Liver (tissue), 9 donors: Measurements from ENCODE around the gene GARIN3. TPM values are rescaled to one million over a fixed set of nuclear protein-coding genes. Genes with fewer than 3 reads are reported as not detected.

Experiments used
- DNase-seq: peaks from one replicate; pipeline ENCODE4 v3.0.0-alpha.2; 2017; ENCODE audit warnings: low spot score
- H3K27ac ChIP-seq, 2 donors: one replicate each; pipeline ENCODE4 v1.7.0; 2013; ENCODE audit warnings: inconsistent platforms in 2 of 2, low read length in 2 of 2, control low read depth in 1 of 2, low read depth in 1 of 2, mild to moderate bottlenecking in 1 of 2
- H3K27me3 ChIP-seq, 4 donors: one replicate each; pipeline versions ENCODE4 v1.6.1 to v1.7.0; 2013; ENCODE audit warnings: low read length in 3 of 4, inconsistent platforms in 1 of 4, mild to moderate bottlenecking in 1 of 4, moderate library complexity in 1 of 4; ENCODE audit not compliant: control insufficient read depth in 4 of 4, insufficient read depth in 4 of 4
- H3K36me3 ChIP-seq, 4 donors: one replicate each; pipeline versions ENCODE4 v1.6.1 to v1.7.0; 2013; ENCODE audit warnings: low read length in 3 of 4, mild to moderate bottlenecking in 3 of 4, low read depth in 1 of 4, moderate library complexity in 1 of 4; ENCODE audit not compliant: control insufficient read depth in 4 of 4, insufficient read depth in 3 of 4
- H3K4me1 ChIP-seq, 4 donors: one replicate each; pipeline versions ENCODE4 v1.6.1 to v1.7.0; 2013; ENCODE audit warnings: low read length in 3 of 4, mild to moderate bottlenecking in 3 of 4, moderate library complexity in 1 of 4; ENCODE audit not compliant: control insufficient read depth in 4 of 4, insufficient read depth in 4 of 4
- H3K4me3 ChIP-seq, 3 donors: one replicate each; pipeline versions ENCODE4 v1.6.1 to v1.7.0; 2013; ENCODE audit warnings: low read length in 3 of 3, control low read depth in 1 of 3, low read depth in 1 of 3, mild to moderate bottlenecking in 1 of 3
- H3K9ac ChIP-seq, 2 donors: one replicate each; pipeline ENCODE4 v1.7.0; 2013; ENCODE audit warnings: low read length in 2 of 2, mild to moderate bottlenecking in 2 of 2, moderate library complexity in 2 of 2, control low read depth in 1 of 2, low read depth in 1 of 2
- H3K9me3 ChIP-seq, 4 donors: one replicate each; pipeline versions ENCODE4 v1.6.1 to v1.7.0; 2013; ENCODE audit warnings: low read length in 3 of 4; ENCODE audit not compliant: control insufficient read depth in 4 of 4
- FOXA2 ChIP-seq: IDR thresholded peaks from 2 replicates; pipeline ENCODE4 v1.6.1; 2016; ENCODE audit warnings: antibody characterized with exemption
- GABPA ChIP-seq, 2 donors: IDR thresholded peaks in 1 of 2; conservative IDR thresholded peaks in 1 of 2; 2 replicates each; pipeline ENCODE4 v1.6.1; 2016; ENCODE audit warnings: antibody characterized with exemption in 2 of 2, mild to moderate bottlenecking in 1 of 2, moderate library complexity in 1 of 2
- HNF4A ChIP-seq, 2 donors: conservative IDR thresholded peaks; 2 replicates each; pipeline ENCODE4 v1.6.1; 2016; ENCODE audit warnings: antibody characterized with exemption in 2 of 2, mild to moderate bottlenecking in 2 of 2
- JUND ChIP-seq, 2 donors: IDR thresholded peaks; 2 replicates each; pipeline ENCODE4 v1.6.1; 2016; ENCODE audit warnings: antibody characterized with exemption in 2 of 2
- NR2F2 ChIP-seq: IDR thresholded peaks from 2 replicates; pipeline ENCODE4 v1.6.1; 2016; ENCODE audit warnings: antibody characterized with exemption
- RAD21 ChIP-seq, 2 donors: IDR thresholded peaks; 2 replicates each; pipeline ENCODE4 v1.6.1; 2016; ENCODE audit warnings: antibody characterized with exemption in 2 of 2, mild to moderate bottlenecking in 2 of 2
- RXRA ChIP-seq, 2 donors: IDR thresholded peaks; 2 replicates each; pipeline ENCODE4 v1.6.1; 2017 to 2018; ENCODE audit warnings: antibody characterized with exemption in 2 of 2, mild to moderate bottlenecking in 1 of 2
- SP1 ChIP-seq: IDR thresholded peaks from 2 replicates; pipeline ENCODE4 v1.6.1; 2018; ENCODE audit warnings: antibody characterized with exemption, mild to moderate bottlenecking
- TAF1 ChIP-seq: conservative IDR thresholded peaks from 2 replicates; pipeline ENCODE4 v1.6.1; 2016; ENCODE audit warnings: antibody characterized with exemption, mild to moderate bottlenecking
- YY1 ChIP-seq: IDR thresholded peaks from 2 replicates; pipeline ENCODE4 v1.6.1; 2016; ENCODE audit warnings: antibody characterized with exemption, mild to moderate bottlenecking
- WGBS: extraction: QIAGEN DNeasy Blood & Tissue Kit; methylation state at CpG from one replicate; pipeline ENCODE4 v1.1.7; 2013; 5-methylcytosine and 5-hydroxymethylcytosine counted together
- polyA plus RNA-seq, 2 donors: library from polyadenylated mRNA; stranded (reverse) in 1 of 2; unstranded in 1 of 2; fragments of 200-250 nt in 1 of 2; fragments of >200 nt in 1 of 2; fragmentation: Nextera tagmentation in 1 of 2; extraction: Ambion mirVana in 1 of 2; gene quantifications; one replicate each; pipeline versions ENCODE4 v1.2.1 to v1.2.3, GENCODE V29; 2013 to 2015
- total RNA-seq, 2 donors: library from RNA; depleted of rRNA; stranded (reverse); fragments of >200 nt; gene quantifications; one replicate each; pipeline ENCODE4 v1.2.3, GENCODE V29; 2014
- TF ChIP-seq, protein P1 (sequence below): fragments of 150-350 bp; IDR thresholded peaks from 2 replicates; pipeline ENCODE4 v1.5.1; 2017; ENCODE audit warnings: improper control_type of control experiment, low read depth, low read length; ENCODE audit not compliant: missing input control
- TF ChIP-seq, protein P2 (sequence below): IDR thresholded peaks from 2 replicates; pipeline ENCODE4 v1.6.1; 2016; ENCODE audit warnings: antibody characterized with exemption, mild to moderate bottlenecking
- TF ChIP-seq, protein P3 (sequence below): IDR thresholded peaks from 2 replicates; pipeline ENCODE4 v1.6.1; 2016; ENCODE audit warnings: antibody characterized with exemption
- TF ChIP-seq, protein P4 (sequence below): IDR thresholded peaks from 2 replicates; pipeline ENCODE4 v1.6.1; 2016; ENCODE audit warnings: antibody characterized with exemption
- TF ChIP-seq, protein P5 (sequence below): IDR thresholded peaks from 2 replicates; pipeline ENCODE4 v1.6.1; 2016; ENCODE audit warnings: antibody characterized with exemption
- donor health status: healthy.
- donor health status: healthy.
- donor health status: healthy.
- donor health status: healthy.
- donor health status: healthy.

GARIN3 gene
- total and polyA plus RNA-seq, 4 donors: not detected

DNA sequence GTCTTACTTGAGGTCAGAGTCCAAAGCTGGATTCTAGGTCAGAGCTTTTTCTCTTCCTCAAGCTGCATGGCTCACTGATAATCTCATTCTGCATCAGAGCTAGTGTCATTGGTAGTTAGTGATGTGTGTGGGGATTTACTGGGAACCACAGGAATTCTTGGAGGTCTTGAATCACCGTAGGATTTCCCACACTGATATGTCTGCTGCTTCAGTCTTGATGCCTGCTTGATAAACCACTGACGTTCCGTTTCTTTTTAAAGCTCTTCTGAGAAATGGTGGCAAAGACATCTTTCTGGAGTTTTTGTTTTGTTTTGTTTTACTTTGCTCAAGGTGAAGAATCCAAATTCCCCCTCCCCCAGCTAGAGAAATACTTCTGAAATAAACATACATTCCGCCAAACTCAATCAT is 1.2 kb upstream of the GARIN3 start (continued):
- no peak for TF ChIP-seq YY1
- no peak for TF ChIP-seq SP1
- no peak for TF ChIP-seq HNF4A (conservative IDR thresholded peaks at IDR 0.05)
- TF ChIP-seq NR2F2: no peak
- no peak for TF ChIP-seq FOXA2

DNA sequence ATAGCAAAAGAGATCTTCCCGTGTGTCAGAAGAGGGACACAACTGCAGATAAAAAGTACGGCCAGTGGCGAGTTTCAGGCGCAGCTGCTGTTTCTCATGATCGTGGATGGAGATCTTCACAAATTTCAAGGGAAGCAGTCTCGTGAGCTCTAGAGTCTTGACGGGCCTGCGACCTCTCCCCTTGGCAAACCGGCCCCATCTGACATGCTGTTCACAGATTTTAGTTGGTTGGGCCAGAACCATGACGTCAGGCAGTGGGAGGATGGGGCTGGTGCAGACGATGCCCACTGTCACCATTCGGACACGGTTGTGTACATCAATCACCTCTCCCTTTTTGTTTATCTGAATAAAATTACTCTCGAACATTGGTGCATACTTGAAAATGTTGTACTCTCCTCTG is 396 bp downstream of the GARIN3 start:
- H3K4me3 ChIP-seq: no peak overlapping the region
- 90% methylated on average over 14 of the region's 14 CpGs for WGBS
- H3K27me3 ChIP-seq: peaks cover 0 to 12% (median 2%) of the 10 kb centered on the region in 4 donors
- no peak for DNase-seq
- H3K36me3 ChIP-seq: no peaks in the 10 kb centered on the region
- TF ChIP-seq RAD21 (IDR thresholded peaks at IDR 0.05) (no peak), YY1 (no peak), SP1 (no peak), RXRA (IDR thresholded peaks at IDR 0.05) (no peak)
- TF ChIP-seq, protein P1, sequence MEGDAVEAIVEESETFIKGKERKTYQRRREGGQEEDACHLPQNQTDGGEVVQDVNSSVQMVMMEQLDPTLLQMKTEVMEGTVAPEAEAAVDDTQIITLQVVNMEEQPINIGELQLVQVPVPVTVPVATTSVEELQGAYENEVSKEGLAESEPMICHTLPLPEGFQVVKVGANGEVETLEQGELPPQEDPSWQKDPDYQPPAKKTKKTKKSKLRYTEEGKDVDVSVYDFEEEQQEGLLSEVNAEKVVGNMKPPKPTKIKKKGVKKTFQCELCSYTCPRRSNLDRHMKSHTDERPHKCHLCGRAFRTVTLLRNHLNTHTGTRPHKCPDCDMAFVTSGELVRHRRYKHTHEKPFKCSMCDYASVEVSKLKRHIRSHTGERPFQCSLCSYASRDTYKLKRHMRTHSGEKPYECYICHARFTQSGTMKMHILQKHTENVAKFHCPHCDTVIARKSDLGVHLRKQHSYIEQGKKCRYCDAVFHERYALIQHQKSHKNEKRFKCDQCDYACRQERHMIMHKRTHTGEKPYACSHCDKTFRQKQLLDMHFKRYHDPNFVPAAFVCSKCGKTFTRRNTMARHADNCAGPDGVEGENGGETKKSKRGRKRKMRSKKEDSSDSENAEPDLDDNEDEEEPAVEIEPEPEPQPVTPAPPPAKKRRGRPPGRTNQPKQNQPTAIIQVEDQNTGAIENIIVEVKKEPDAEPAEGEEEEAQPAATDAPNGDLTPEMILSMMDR: no peak
- TF ChIP-seq, protein P2, sequence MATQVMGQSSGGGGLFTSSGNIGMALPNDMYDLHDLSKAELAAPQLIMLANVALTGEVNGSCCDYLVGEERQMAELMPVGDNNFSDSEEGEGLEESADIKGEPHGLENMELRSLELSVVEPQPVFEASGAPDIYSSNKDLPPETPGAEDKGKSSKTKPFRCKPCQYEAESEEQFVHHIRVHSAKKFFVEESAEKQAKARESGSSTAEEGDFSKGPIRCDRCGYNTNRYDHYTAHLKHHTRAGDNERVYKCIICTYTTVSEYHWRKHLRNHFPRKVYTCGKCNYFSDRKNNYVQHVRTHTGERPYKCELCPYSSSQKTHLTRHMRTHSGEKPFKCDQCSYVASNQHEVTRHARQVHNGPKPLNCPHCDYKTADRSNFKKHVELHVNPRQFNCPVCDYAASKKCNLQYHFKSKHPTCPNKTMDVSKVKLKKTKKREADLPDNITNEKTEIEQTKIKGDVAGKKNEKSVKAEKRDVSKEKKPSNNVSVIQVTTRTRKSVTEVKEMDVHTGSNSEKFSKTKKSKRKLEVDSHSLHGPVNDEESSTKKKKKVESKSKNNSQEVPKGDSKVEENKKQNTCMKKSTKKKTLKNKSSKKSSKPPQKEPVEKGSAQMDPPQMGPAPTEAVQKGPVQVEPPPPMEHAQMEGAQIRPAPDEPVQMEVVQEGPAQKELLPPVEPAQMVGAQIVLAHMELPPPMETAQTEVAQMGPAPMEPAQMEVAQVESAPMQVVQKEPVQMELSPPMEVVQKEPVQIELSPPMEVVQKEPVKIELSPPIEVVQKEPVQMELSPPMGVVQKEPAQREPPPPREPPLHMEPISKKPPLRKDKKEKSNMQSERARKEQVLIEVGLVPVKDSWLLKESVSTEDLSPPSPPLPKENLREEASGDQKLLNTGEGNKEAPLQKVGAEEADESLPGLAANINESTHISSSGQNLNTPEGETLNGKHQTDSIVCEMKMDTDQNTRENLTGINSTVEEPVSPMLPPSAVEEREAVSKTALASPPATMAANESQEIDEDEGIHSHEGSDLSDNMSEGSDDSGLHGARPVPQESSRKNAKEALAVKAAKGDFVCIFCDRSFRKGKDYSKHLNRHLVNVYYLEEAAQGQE: no peak
- TF ChIP-seq, protein P3, sequence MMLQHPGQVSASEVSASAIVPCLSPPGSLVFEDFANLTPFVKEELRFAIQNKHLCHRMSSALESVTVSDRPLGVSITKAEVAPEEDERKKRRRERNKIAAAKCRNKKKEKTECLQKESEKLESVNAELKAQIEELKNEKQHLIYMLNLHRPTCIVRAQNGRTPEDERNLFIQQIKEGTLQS: no peak
- TF ChIP-seq, protein P4, sequence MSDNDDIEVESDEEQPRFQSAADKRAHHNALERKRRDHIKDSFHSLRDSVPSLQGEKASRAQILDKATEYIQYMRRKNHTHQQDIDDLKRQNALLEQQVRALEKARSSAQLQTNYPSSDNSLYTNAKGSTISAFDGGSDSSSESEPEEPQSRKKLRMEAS: no peak
- no peaks in the 10 kb centered on the region for H3K9me3 ChIP-seq
- no peaks in the 10 kb centered on the region for H3K4me1 ChIP-seq
- H3K9ac ChIP-seq: no peak overlapping the region
- no peak overlapping the region for H3K27ac ChIP-seq

DNA sequence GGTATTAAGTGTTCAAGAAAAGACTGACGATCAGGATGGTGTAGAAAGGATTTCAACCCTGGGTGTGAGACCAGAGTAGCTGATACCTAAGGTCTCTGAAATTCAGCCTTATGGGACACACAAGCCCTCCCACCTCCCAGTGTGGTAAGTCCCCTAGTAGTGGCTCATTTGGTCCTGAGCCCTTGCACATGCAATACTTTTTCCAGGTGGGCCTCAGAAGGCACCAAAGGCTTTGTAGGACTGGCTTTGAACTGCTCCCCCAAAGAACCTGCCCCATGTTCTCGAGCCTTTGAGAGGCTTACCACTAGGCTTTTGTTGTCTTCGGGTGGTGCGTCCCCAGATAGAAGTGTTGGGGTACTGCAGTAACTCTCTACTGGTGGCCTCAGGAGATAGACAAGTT is 803 bp downstream of the GARIN3 start:
- WGBS: 85% methylated on average over 4 of the region's 4 CpGs
- Histone ChIP-seq H3K27me3 (peaks cover 0 to 12% (median 2%) of the 10 kb centered on the region in 4 donors), H3K4me1 (no peaks in the 10 kb centered on the region), H3K4me3 (no peak overlapping the region), H3K9ac (no peak overlapping the region), H3K36me3 (no peaks in the 10 kb centered on the region), H3K9me3 (no peaks in the 10 kb centered on the region), H3K27ac (no peak overlapping the region)
- DNase-seq: no peak
- TF ChIP-seq, protein P3: no peak
- TF ChIP-seq TAF1: no peak
- TF ChIP-seq NR2F2: no peak
- TF ChIP-seq GABPA (IDR thresholded peaks at IDR 0.05 in 1 of 2, conservative IDR thresholded peaks at IDR 0.05 in 1 of 2): no peak
- TF ChIP-seq JUND (IDR thresholded peaks at IDR 0.05): no peak
- TF ChIP-seq YY1: no peak
- TF ChIP-seq RXRA (IDR thresholded peaks at IDR 0.05): no peak
- TF ChIP-seq, protein P1: no peak
- no peak for TF ChIP-seq RAD21 (IDR thresholded peaks at IDR 0.05)
- TF ChIP-seq, protein P2: no peak
- no peak for TF ChIP-seq FOXA2
- TF ChIP-seq, protein P5, sequence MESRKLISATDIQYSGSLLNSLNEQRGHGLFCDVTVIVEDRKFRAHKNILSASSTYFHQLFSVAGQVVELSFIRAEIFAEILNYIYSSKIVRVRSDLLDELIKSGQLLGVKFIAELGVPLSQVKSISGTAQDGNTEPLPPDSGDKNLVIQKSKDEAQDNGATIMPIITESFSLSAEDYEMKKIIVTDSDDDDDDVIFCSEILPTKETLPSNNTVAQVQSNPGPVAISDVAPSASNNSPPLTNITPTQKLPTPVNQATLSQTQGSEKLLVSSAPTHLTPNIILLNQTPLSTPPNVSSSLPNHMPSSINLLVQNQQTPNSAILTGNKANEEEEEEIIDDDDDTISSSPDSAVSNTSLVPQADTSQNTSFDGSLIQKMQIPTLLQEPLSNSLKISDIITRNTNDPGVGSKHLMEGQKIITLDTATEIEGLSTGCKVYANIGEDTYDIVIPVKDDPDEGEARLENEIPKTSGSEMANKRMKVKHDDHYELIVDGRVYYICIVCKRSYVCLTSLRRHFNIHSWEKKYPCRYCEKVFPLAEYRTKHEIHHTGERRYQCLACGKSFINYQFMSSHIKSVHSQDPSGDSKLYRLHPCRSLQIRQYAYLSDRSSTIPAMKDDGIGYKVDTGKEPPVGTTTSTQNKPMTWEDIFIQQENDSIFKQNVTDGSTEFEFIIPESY: no peak
